IPS DF 6.9 (cell line): ENCODE measurements around the gene BHLHE23.

Experiments used
- DNase-seq: peaks from one replicate; pipeline ENCODE4 v3.0.0-alpha.2; 2013; ENCODE audit warnings: low read depth, low spot score
- H3K27ac ChIP-seq: one replicate; pipeline ENCODE4 v1.5.1; 2013; ENCODE audit warnings: low read length, control low read depth
- H3K27me3 ChIP-seq: 2 replicates; pipeline ENCODE4 v1.6.1; 2013; ENCODE audit warnings: mild to moderate bottlenecking, low read length; ENCODE audit not compliant: control insufficient read depth, insufficient read depth
- H3K36me3 ChIP-seq: 2 replicates; pipeline ENCODE4 v1.6.1; 2013; ENCODE audit warnings: low read length; ENCODE audit not compliant: control insufficient read depth, insufficient read depth
- H3K4me1 ChIP-seq: 2 replicates; pipeline ENCODE4 v1.6.1; 2013; ENCODE audit warnings: low read length; ENCODE audit not compliant: control insufficient read depth, insufficient read depth
- H3K4me3 ChIP-seq: 2 replicates; pipeline ENCODE4 v1.5.1; 2013; ENCODE audit warnings: mild to moderate bottlenecking, low read length
- H3K9me3 ChIP-seq: 2 replicates; pipeline ENCODE4 v1.6.1; 2013; ENCODE audit warnings: low read length, inconsistent platforms; ENCODE audit not compliant: control insufficient read depth, insufficient read depth
- WGBS: extraction: QIAGEN DNeasy Blood & Tissue Kit; methylation state at CpG from one replicate; pipeline ENCODE4 v1.1.7; 2013; ENCODE audit warnings: mixed read lengths, missing lambda C conversion rate; ENCODE audit not compliant: insufficient read length, insufficient coverage; 5-methylcytosine and 5-hydroxymethylcytosine counted together

Gene BHLHE23

GRCh38 chr20:62972845-62973745 lies 33.7 kb downstream of the BHLHE23 start:
- Histone ChIP-seq H3K4me1 (peaks cover 3% of the 10 kb centered on the region), H3K27ac (no peak overlapping the region), H3K4me3 (peak overlapping the region; percentile 5; the same call in 1 of the 2 replicates), H3K9me3 (no peaks in the 10 kb centered on the region), H3K27me3 (peaks cover 6% of the 10 kb centered on the region; the same call in 1 of the 2 replicates), H3K36me3 (no peaks in the 10 kb centered on the region)
- DNase-seq: no peak
- WGBS: no CpG with 5 or more reads among the region's 48 CpGs

- H3K4me3 ChIP-seq: peak overlapping the region; percentile 5; the same call in 1 of the 2 replicates
- no CpG with 5 or more reads among the region's 38 CpGs for WGBS
- H3K36me3 ChIP-seq: no peaks in the 10 kb centered on the region; the same call in 1 of the 2 replicates
- H3K9me3 ChIP-seq: no peaks in the 10 kb centered on the region
- peak; percentile 81 for DNase-seq
- H3K27ac ChIP-seq: no peak overlapping the region
- H3K27me3 ChIP-seq: peaks cover 6% of the 10 kb centered on the region; the same call in 1 of the 2 replicates
- H3K4me1 ChIP-seq: peaks cover 3% of the 10 kb centered on the region
Observed at GRCh38 chr20:62971950-62972844, 34.6 kb downstream of the BHLHE23 start.

GRCh38 chr20:62971211-62971949 lies 35.4 kb downstream of the BHLHE23 start:
- no peak overlapping the region for H3K4me3 ChIP-seq
- H3K36me3 ChIP-seq: no peaks in the 10 kb centered on the region; the same call in 1 of the 2 replicates
- H3K27me3 ChIP-seq: peaks cover 6% of the 10 kb centered on the region; the same call in 1 of the 2 replicates
- WGBS: 100% methylated on average over 3 of the region's 10 CpGs
- H3K9me3 ChIP-seq: no peaks in the 10 kb centered on the region
- H3K4me1 ChIP-seq: peaks cover 3% of the 10 kb centered on the region
- DNase-seq: no peak
- H3K27ac ChIP-seq: no peak overlapping the region

- no peak for DNase-seq
- WGBS: no CpG with 5 or more reads among the region's 33 CpGs
- Histone ChIP-seq H3K36me3 (no peaks in the 10 kb centered on the region; the same call in 1 of the 2 replicates), H3K4me3 (no peak overlapping the region), H3K4me1 (peaks cover 3% of the 10 kb centered on the region), H3K27me3 (peaks cover 6% of the 10 kb centered on the region; the same call in 1 of the 2 replicates), H3K9me3 (no peaks in the 10 kb centered on the region), H3K27ac (no peak overlapping the region)
Observed at GRCh38 chr20:62970307-62971210, 36.2 kb downstream of the BHLHE23 start.

GRCh38 chr20:62969939-62970306 lies 36.8 kb downstream of the BHLHE23 start:
- no peaks in the 10 kb centered on the region for H3K9me3 ChIP-seq
- WGBS: no CpG with 5 or more reads among the region's 8 CpGs
- H3K4me3 ChIP-seq: no peak overlapping the region
- H3K4me1 ChIP-seq: peaks cover 3% of the 10 kb centered on the region
- H3K27me3 ChIP-seq: peaks cover 6% of the 10 kb centered on the region; the same call in 1 of the 2 replicates
- H3K36me3 ChIP-seq: no peaks in the 10 kb centered on the region; the same call in 1 of the 2 replicates
- DNase-seq: no peak
- no peak overlapping the region for H3K27ac ChIP-seq

- H3K27me3 ChIP-seq: peaks cover 6% of the 10 kb centered on the region; the same call in 1 of the 2 replicates
Observed at GRCh38 chr20:62969179-62969760, 37.5 kb downstream of the BHLHE23 start.

GRCh38 chr20:62968378-62969178 lies 38.2 kb downstream of the BHLHE23 start:
- no CpG with 5 or more reads among the region's 21 CpGs for WGBS
- Histone ChIP-seq H3K27me3 (peaks cover 6% of the 10 kb centered on the region; the same call in 1 of the 2 replicates), H3K27ac (no peak overlapping the region), H3K4me3 (no peak overlapping the region), H3K36me3 (peaks cover 5% of the 10 kb centered on the region), H3K4me1 (no peaks in the 10 kb centered on the region; the same call in none of the 2 replicates), H3K9me3 (no peaks in the 10 kb centered on the region)
- DNase-seq: no peak

More at GRCh38 chr20:62969179-62969760, 37.5 kb downstream of the BHLHE23 start:
- Histone ChIP-seq H3K4me3 (no peak overlapping the region), H3K9me3 (no peaks in the 10 kb centered on the region), H3K36me3 (peaks cover 2% of the 10 kb centered on the region), H3K27ac (no peak overlapping the region), H3K4me1 (peaks cover 1% of the 10 kb centered on the region)
- no CpG with 5 or more reads among the region's 16 CpGs for WGBS
- DNase-seq: no peak

- Histone ChIP-seq H3K4me1 (no peaks in the 10 kb centered on the region; the same call in none of the 2 replicates), H3K36me3 (peaks cover 13% of the 10 kb centered on the region), H3K27ac (no peak overlapping the region), H3K4me3 (no peak overlapping the region), H3K27me3 (no peaks in the 10 kb centered on the region; the same call in 1 of the 2 replicates), H3K9me3 (no peaks in the 10 kb centered on the region)
- DNase-seq: no peak
- no CpG with 5 or more reads among the region's 27 CpGs for WGBS
Observed at GRCh38 chr20:62967628-62968351, 39.0 kb downstream of the BHLHE23 start.
